ENCODE results near the gene SLC6A16.
"Not testable (repeated sequence)": the region's sequence is repeated elsewhere in the genome, so short reads cannot be mapped to it uniquely, and the experiment has no call there.

The SLC6A16 gene

GRCh38 chr19:49294401-49294800 lies 30.6 kb downstream of the SLC6A16 start:
- Histone ChIP-seq H3K9me3 (ENCODE audit: insufficient read depth, low read depth, low read length) (no peaks in the 10 kb centered on the region), H3K4me1 (ENCODE audit: insufficient read depth, low read length) (no peaks in the 10 kb centered on the region), H3K36me3 (ENCODE audit: insufficient read depth, low read length) (no peaks in the 10 kb centered on the region), H3K27me3 (ENCODE audit: insufficient read depth, low read length) (no peaks in the 10 kb centered on the region), H3K4me3 (ENCODE audit: low read length) (no peak overlapping the region), H3K27ac (ENCODE audit: low read depth, low read length) (no peak overlapping the region), H3K9ac (ENCODE audit: low read depth, low read length) (no peak overlapping the region)
- 87% methylated on average over 5 of the region's 6 CpGs for WGBS

GRCh38 chr19:49290517-49290916 lies 34.5 kb downstream of the SLC6A16 start:
- H3K9ac ChIP-seq (ENCODE audit: low read depth, low read length) = no peak overlapping the region
- no peak overlapping the region for H3K27ac ChIP-seq (ENCODE audit: low read depth, low read length)
- no peaks in the 10 kb centered on the region; the same call in 1 of the 2 replicates for H3K9me3 ChIP-seq (ENCODE audit: insufficient read depth, low read depth, low read length)
- 91% methylated on average over 3 of the region's 3 CpGs for WGBS
- H3K4me1 ChIP-seq (ENCODE audit: insufficient read depth, low read length) = no peaks in the 10 kb centered on the region
- H3K36me3 ChIP-seq (ENCODE audit: insufficient read depth, low read length) = no peaks in the 10 kb centered on the region
- no peak overlapping the region for H3K4me3 ChIP-seq (ENCODE audit: low read length)
- no peaks in the 10 kb centered on the region for H3K27me3 ChIP-seq (ENCODE audit: insufficient read depth, low read length)

GRCh38 chr19:49289286-49289685 lies 35.7 kb downstream of the SLC6A16 start:
- WGBS = 80% methylated on average over 2 of the region's 2 CpGs
- H3K36me3 ChIP-seq (ENCODE audit: insufficient read depth, low read length); H3K4me1 ChIP-seq (ENCODE audit: insufficient read depth, low read length); H3K9ac ChIP-seq (ENCODE audit: low read depth, low read length); H3K4me3 ChIP-seq (ENCODE audit: low read length); H3K9me3 ChIP-seq (ENCODE audit: insufficient read depth, low read depth, low read length); H3K27ac ChIP-seq (ENCODE audit: low read depth, low read length); H3K27me3 ChIP-seq (ENCODE audit: insufficient read depth, low read length): not testable (repeated sequence)

GRCh38 chr19:49288205-49288604 lies 36.8 kb downstream of the SLC6A16 start:
- not testable (repeated sequence) for H3K9me3 ChIP-seq (ENCODE audit: insufficient read depth, low read depth, low read length); H3K36me3 ChIP-seq (ENCODE audit: insufficient read depth, low read length); H3K27me3 ChIP-seq (ENCODE audit: insufficient read depth, low read length); H3K4me3 ChIP-seq (ENCODE audit: low read length); H3K4me1 ChIP-seq (ENCODE audit: insufficient read depth, low read length); H3K27ac ChIP-seq (ENCODE audit: low read depth, low read length); H3K9ac ChIP-seq (ENCODE audit: low read depth, low read length)
- 94% methylated on average over 4 of the region's 4 CpGs for WGBS

- H3K27ac ChIP-seq (ENCODE audit: low read depth, low read length) = no peak overlapping the region
- WGBS = 72% methylated on average over 2 of the region's 2 CpGs
- no peaks in the 10 kb centered on the region for H3K36me3 ChIP-seq (ENCODE audit: insufficient read depth, low read length)
- no peaks in the 10 kb centered on the region; the same call in 1 of the 2 replicates for H3K9me3 ChIP-seq (ENCODE audit: insufficient read depth, low read depth, low read length)
- no peaks in the 10 kb centered on the region for H3K4me1 ChIP-seq (ENCODE audit: insufficient read depth, low read length)
- no peak overlapping the region for H3K4me3 ChIP-seq (ENCODE audit: low read length)
- no peak overlapping the region for H3K9ac ChIP-seq (ENCODE audit: low read depth, low read length)
- H3K27me3 ChIP-seq (ENCODE audit: insufficient read depth, low read length) = no peaks in the 10 kb centered on the region
Measured at GRCh38 chr19:49287141-49287770, 37.7 kb downstream of the SLC6A16 start.

GRCh38 chr19:49282184-49282583 lies 42.8 kb downstream of the SLC6A16 start:
- no peaks in the 10 kb centered on the region for H3K27me3 ChIP-seq (ENCODE audit: insufficient read depth, low read length)
- H3K4me3 ChIP-seq (ENCODE audit: low read length) = no peak overlapping the region
- H3K9me3 ChIP-seq (ENCODE audit: insufficient read depth, low read depth, low read length) = no peaks in the 10 kb centered on the region
- H3K9ac ChIP-seq (ENCODE audit: low read depth, low read length) = no peak overlapping the region
- H3K4me1 ChIP-seq (ENCODE audit: insufficient read depth, low read length) = no peaks in the 10 kb centered on the region
- H3K27ac ChIP-seq (ENCODE audit: low read depth, low read length) = no peak overlapping the region
- 82% methylated on average over 13 of the region's 13 CpGs for WGBS
- no peaks in the 10 kb centered on the region for H3K36me3 ChIP-seq (ENCODE audit: insufficient read depth, low read length)

- H3K4me1 ChIP-seq (ENCODE audit: insufficient read depth, low read length) = no peaks in the 10 kb centered on the region
- no peak overlapping the region for H3K9ac ChIP-seq (ENCODE audit: low read depth, low read length)
- WGBS = 99% methylated on average over 4 of the region's 4 CpGs
- H3K36me3 ChIP-seq (ENCODE audit: insufficient read depth, low read length) = no peaks in the 10 kb centered on the region
- no peaks in the 10 kb centered on the region for H3K27me3 ChIP-seq (ENCODE audit: insufficient read depth, low read length)
- H3K9me3 ChIP-seq (ENCODE audit: insufficient read depth, low read depth, low read length) = peaks cover 14% of the 10 kb centered on the region
- no peak overlapping the region for H3K4me3 ChIP-seq (ENCODE audit: low read length)
- H3K27ac ChIP-seq (ENCODE audit: low read depth, low read length) = no peak overlapping the region
Measured at GRCh38 chr19:49272204-49272603, 52.8 kb downstream of the SLC6A16 start.

- no peaks in the 10 kb centered on the region for H3K36me3 ChIP-seq (ENCODE audit: insufficient read depth, low read length)
- H3K4me1 ChIP-seq (ENCODE audit: insufficient read depth, low read length) = no peaks in the 10 kb centered on the region
- no peak overlapping the region for H3K4me3 ChIP-seq (ENCODE audit: low read length)
- WGBS = 86% methylated on average over 3 of the region's 4 CpGs
- H3K27me3 ChIP-seq (ENCODE audit: insufficient read depth, low read length) = no peaks in the 10 kb centered on the region
- no peak overlapping the region for H3K27ac ChIP-seq (ENCODE audit: low read depth, low read length)
- H3K9ac ChIP-seq (ENCODE audit: low read depth, low read length) = no peak overlapping the region
- H3K9me3 ChIP-seq (ENCODE audit: insufficient read depth, low read depth, low read length) = peaks cover 22% of the 10 kb centered on the region
Measured at GRCh38 chr19:49271080-49271753, 53.8 kb downstream of the SLC6A16 start.

- H3K9me3 ChIP-seq (ENCODE audit: insufficient read depth, low read depth, low read length) = peaks cover 37% of the 10 kb centered on the region
Measured at GRCh38 chr19:49266409-49266808, 58.6 kb downstream of the SLC6A16 start.

GRCh38 chr19:49264258-49264657 lies 60.7 kb downstream of the SLC6A16 start:
- Histone ChIP-seq H3K36me3 (ENCODE audit: insufficient read depth, low read length) (no peaks in the 10 kb centered on the region), H3K4me1 (ENCODE audit: insufficient read depth, low read length) (no peaks in the 10 kb centered on the region), H3K27me3 (ENCODE audit: insufficient read depth, low read length) (no peaks in the 10 kb centered on the region), H3K9ac (ENCODE audit: low read depth, low read length) (no peak overlapping the region), H3K27ac (ENCODE audit: low read depth, low read length) (no peak overlapping the region), H3K4me3 (ENCODE audit: low read length) (no peak overlapping the region), H3K9me3 (ENCODE audit: insufficient read depth, low read depth, low read length) (peaks cover 39% of the 10 kb centered on the region)
- 92% methylated on average over 10 of the region's 10 CpGs for WGBS

More at GRCh38 chr19:49266409-49266808, 58.6 kb downstream of the SLC6A16 start:
- H3K36me3 ChIP-seq (ENCODE audit: insufficient read depth, low read length); H3K27me3 ChIP-seq (ENCODE audit: insufficient read depth, low read length); H3K9ac ChIP-seq (ENCODE audit: low read depth, low read length); H3K4me3 ChIP-seq (ENCODE audit: low read length); H3K27ac ChIP-seq (ENCODE audit: low read depth, low read length); H3K4me1 ChIP-seq (ENCODE audit: insufficient read depth, low read length): not testable (repeated sequence)
- WGBS = 37% methylated on average over 12 of the region's 12 CpGs

- Histone ChIP-seq H3K36me3 (ENCODE audit: insufficient read depth, low read length) (no peaks in the 10 kb centered on the region), H3K27ac (ENCODE audit: low read depth, low read length) (no peak overlapping the region), H3K9ac (ENCODE audit: low read depth, low read length) (no peak overlapping the region), H3K4me3 (ENCODE audit: low read length) (no peak overlapping the region), H3K4me1 (ENCODE audit: insufficient read depth, low read length) (no peaks in the 10 kb centered on the region), H3K9me3 (ENCODE audit: insufficient read depth, low read depth, low read length) (peaks cover 19% of the 10 kb centered on the region), H3K27me3 (ENCODE audit: insufficient read depth, low read length) (no peaks in the 10 kb centered on the region)
Measured at GRCh38 chr19:49261602-49262001, 63.4 kb downstream of the SLC6A16 start.

All from HUES64 (cell line).